ENCODE measurements around the gene DNAH9.
A peak's percentile ranks its signal among the peaks of the same experiment; 100 is the strongest.

DNAH9 gene

GRCh38 chr17:11610999-11611566 lies 12.8 kb downstream of the DNAH9 start:
- no peak for DNase-seq (ENCODE audit: low read depth in 2 of 2)

DNA sequence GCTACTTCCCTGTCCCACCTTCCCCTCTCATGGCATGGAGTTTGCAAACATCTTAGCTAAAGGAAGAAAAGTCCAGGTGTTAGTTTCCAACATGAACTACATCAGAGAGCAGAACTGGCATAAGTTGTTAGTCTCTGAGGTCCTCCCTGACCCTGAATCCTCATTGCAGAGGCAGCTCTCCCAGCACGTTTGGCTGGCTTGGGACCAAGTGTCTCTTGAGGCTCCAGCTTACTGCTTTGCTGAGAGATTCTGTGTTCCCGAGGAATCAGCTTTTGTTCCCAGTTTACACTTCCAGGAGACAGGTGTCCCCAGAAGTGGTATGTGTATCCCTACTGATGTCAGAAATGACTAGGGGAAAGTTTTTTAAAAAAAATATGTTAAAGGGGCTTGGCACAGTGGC lies 14.7 kb downstream of the DNAH9 start:
- DNase-seq (ENCODE audit: low read depth in 2 of 2): no peak

DNA sequence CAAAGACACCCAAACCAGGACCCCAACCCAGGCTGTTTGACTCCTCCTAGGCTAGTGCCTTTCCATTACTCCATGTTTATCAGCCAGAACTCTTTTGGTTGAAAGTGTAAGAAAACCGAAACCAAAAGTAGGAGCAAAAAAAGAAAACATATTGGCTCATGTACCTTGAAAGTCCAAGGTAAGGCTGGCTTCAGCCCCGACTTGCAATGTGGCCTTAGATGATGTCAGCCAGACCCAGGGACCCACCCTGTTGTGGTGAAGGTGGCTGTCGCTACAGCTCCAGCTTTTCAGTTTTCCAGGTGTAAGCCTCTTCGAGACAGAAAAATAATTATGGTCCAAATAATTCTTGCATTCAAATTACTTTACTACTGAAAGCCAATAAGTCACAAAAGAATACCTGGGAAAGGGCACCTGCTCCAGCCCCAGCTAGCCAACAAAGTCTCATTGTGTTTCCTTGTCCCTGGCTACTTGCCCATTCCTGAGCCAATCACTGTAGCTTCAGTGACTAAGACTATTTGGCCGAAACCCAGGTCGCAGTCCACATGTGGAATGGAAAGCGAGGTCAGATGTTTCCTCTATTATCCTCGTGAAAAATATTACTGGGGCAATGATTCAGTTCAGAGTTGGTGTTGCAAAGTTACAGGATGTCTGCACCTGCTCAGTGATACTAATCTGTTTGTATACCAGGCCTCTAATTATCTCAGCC lies 20.7 kb downstream of the DNAH9 start:
- DNase-seq (ENCODE audit: low read depth in 2 of 2): no peak

GRCh38 chr17:11622492-11622891 lies 24.2 kb downstream of the DNAH9 start:
- no peak for DNase-seq (ENCODE audit: low read depth in 2 of 2)

DNA sequence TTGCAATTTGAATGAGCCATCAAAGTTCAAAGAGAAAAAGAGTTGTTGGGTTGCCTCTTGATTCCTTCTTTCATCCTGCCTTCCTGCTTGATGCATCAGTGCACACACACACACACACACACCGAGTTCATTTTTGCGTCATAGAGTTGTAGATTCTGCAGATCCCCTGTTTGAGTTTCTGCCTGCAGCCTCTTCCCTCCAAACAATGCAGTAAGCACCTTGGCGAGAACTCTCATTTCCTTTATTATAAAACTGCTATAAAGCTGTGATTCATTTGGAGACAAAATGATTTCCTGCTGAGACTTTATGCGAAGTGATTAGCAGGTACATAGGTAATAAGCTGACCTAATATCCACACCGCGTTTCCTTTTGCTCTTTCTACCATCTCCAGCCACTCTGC lies 26.7 kb downstream of the DNAH9 start:
- DNase-seq (ENCODE audit: low read depth in 2 of 2): no peak

DNA sequence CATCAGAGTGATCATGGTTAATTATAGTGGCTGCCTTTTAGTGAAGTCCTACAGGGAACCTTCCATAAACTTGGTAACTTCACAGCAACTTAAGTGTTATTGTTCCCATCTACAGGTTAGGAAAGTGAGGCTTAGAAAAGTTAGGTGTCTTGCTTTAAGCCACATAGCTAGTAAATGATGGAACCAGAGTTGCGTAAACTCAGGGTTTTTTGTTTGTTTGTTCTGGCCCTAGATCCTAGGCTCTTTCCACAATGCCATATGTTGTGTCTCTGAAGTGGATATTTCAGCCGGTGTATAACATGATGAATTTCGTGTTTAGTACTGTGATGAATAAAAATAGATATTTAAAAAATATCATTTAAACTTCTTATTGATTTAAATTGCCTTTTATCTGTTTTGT lies 27.6 kb downstream of the DNAH9 start:
- no peak for DNase-seq (ENCODE audit: low read depth in 2 of 2)

DNA sequence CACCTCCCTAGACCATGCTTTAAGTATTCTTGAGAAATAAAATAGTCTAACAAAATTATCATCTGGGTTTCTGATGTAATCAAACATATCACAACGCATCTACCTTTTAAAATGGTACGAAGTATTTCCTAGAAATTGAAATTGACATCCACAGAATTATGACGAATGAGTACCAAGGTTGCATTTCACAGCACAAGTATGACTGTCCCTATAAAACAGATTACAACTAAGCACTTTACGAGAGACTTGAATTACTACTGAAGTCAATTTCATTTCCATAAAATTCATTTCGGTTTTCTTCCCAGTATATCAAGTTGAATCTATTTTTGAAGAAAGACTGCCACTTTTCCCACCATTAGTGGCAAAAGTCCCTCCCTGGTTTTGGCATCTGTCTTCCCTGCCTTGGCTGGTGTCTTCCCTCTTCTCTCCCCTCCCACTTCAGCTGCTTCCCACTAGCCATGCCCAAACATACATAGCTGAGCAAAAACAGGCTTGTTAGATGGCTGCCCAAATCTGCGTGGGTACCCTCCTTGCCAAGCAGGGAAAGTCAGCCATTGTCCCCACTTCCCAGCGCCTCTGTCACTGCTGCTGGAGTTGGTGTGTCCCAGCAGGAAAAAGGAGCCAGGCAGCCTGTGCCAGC lies 29.2 kb downstream of the DNAH9 start:
- DNase-seq (ENCODE audit: low read depth in 2 of 2): no peak

DNA sequence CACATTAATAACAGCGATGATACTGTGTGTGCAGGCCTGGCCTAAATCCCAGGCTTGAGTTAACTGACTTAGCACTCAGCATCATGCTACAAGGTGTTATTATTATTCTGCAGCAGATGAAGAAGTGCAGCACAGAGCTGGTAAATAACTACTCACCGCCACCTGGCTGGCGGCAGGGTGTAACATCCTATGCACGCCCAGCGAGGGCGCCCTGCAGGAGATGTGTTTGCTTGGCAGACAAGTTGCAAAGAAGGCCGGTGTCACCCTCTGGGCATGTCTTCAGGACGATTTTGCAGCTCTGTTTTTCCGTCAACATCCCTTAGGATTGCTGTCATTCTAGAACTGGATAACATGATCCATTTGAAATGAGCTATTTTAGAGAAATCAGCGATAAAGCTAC lies 30.1 kb downstream of the DNAH9 start:
- DNase-seq (ENCODE audit: low read depth in 2 of 2): no peak

- DNase-seq (ENCODE audit: low read depth in 2 of 2): no peak
These were observed 30.6 kb downstream of the DNAH9 start for GRCh38 chr17:11628831-11629230.

DNA sequence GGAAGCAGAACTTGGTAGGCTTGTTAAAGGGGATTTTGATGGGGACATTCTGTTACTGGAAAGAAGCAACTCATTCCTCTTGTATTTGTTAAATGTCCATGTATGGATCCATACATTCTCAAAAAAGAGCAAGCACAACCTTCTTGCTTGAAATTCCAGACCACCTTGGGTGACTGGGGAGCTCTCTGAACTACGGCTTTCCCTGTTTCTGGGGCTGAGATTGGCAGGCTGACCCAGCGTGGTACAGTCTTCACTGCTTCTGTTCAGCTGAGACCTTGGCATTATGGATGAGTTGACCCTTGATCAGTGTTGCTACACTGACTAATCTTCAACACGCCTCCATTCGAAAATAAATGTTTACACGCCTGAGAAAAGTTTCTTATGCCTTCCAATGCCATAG lies 38.5 kb downstream of the DNAH9 start:
- no peak for DNase-seq (ENCODE audit: low read depth in 2 of 2)

- DNase-seq (ENCODE audit: low read depth in 2 of 2): no peak
These were observed 39.5 kb downstream of the DNAH9 start for GRCh38 chr17:11637796-11638195.

- DNase-seq (ENCODE audit: low read depth in 2 of 2): no peak
These were observed 40.5 kb downstream of the DNAH9 start for GRCh38 chr17:11638700-11639265.

- no peak for DNase-seq (ENCODE audit: low read depth in 2 of 2)
These were observed 41.6 kb downstream of the DNAH9 start for GRCh38 chr17:11639736-11640462.

DNA sequence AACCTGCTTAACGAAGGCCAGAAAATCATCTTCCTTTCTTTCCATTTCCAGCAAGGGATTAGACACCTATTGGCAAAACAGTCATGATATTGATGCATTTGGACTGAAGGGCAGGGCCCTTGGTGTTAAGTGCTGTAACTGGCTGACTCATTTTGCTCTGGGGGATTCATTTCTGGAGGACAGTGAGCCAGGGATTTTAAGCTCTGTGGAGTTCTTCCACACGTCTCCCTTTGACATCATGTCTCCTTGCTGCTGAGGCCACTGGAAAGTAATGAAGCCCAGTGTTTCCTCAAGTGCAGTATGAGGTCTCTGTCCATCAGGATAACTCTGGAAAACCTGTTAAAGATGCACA lies 42.2 kb downstream of the DNAH9 start:
- DNase-seq (ENCODE audit: low read depth in 2 of 2): no peak

DNA sequence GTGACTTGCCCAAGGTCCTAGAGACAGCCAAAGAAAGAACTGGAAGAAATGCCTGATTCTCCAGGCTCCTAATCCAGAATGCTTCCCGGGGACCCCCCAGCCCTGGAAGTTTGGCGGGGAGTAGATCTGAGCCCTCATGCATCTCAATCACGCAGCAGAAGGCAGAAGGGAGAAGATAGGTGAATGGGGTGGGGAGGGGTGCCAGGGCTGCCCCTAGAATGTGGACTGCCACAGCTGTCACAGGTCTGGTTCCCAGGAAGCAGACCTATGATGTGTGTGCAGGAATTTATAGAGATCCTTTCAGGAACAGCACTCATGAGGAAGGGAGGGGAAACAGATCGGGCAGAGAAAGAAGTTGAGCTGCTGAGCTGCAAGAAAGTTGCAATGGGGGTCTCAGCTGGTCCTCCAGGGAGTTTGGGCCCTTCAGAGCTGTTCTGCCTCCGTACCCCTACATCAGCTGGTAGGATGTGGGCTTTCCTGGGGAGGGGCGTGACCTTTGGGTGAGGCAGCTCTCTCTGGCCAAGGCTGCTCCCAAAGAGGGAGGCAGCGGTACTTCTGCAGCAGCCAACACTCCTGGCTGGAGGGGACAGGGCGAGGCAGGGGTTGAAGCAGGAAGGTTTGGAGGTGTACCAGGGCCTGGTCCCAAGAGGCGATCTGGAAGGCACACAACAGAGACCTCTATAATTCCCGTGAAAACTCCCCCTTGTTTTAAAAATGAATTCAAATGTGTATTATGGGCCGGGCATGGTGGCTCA lies 43.4 kb downstream of the DNAH9 start:
- no peak for DNase-seq (ENCODE audit: low read depth in 2 of 2)

- DNase-seq (ENCODE audit: low read depth in 2 of 2): no peak
These were observed 44.4 kb downstream of the DNAH9 start for GRCh38 chr17:11642655-11643054.

GRCh38 chr17:11643851-11644250 lies 45.6 kb downstream of the DNAH9 start:
- DNase-seq (ENCODE audit: low read depth in 2 of 2): no peak

GRCh38 chr17:11644265-11645212 lies 46.3 kb downstream of the DNAH9 start:
- peak; percentile 3 to 13 for DNase-seq (ENCODE audit: low read depth in 2 of 2)

DNA sequence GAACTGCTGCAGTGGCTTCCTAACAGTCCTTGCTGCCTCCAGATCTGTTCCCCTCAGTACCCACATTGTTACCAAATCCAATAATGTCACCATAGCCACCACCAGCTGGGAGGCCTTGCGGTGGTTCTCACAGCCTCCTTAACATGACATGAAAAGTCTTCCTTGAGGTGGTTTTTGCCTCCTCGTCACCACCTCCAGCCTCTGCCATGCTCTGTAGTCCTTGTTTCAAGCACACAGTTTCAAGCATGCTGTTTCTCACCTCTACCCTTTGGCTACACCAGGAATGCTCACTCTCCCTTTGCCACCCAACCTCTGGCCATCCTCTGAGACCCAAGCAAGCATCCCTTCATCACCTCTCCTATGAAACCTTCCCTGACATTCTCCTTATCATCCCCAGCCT lies 47.2 kb downstream of the DNAH9 start:
- no peak for DNase-seq (ENCODE audit: low read depth in 2 of 2)

GRCh38 chr17:11651089-11651488 lies 52.8 kb downstream of the DNAH9 start:
- DNase-seq (ENCODE audit: low read depth in 2 of 2): no peak

GRCh38 chr17:11668618-11669017 lies 70.3 kb downstream of the DNAH9 start:
- no peak for DNase-seq (ENCODE audit: low read depth in 2 of 2)
